CD14-positive monocyte (primary cell): ENCODE results near the gene IGLL5. TPM values are rescaled to one million over a fixed set of nuclear protein-coding genes. Genes with fewer than 3 reads are reported as not detected.

ENCODE experiments used
- DNase-seq, 3 donors: peaks; one replicate each; pipeline ENCODE4 v3.0.0-alpha.2; 2011 to 2022
- H2AFZ ChIP-seq: 2 replicates; pipeline ENCODE4 v1.6.0; 2012; ENCODE audit warnings: mild to moderate bottlenecking, low read depth, low read length, inconsistent platforms; ENCODE audit not compliant: insufficient read depth, poor library complexity, severe bottlenecking
- H3K27ac ChIP-seq, 2 donors: 1 replicate in 1 of 2; 2 replicates in 1 of 2; pipeline ENCODE4 v1.5.1; 2012 to 2013; ENCODE audit warnings: low read length in 2 of 2, control low read depth in 1 of 2, inconsistent platforms in 1 of 2, low read depth in 1 of 2, mild to moderate bottlenecking in 1 of 2
- H3K27me3 ChIP-seq, 2 donors: one replicate each; pipeline versions ENCODE4 v1.6.0 to v1.6.1; 2011 to 2013; ENCODE audit warnings: low read length in 2 of 2; ENCODE audit not compliant: control insufficient read depth in 2 of 2, insufficient read depth in 2 of 2
- H3K36me3 ChIP-seq, 2 donors: replicated peaks in 1 of 2; 1 replicate in 1 of 2; 2 replicates in 1 of 2; pipeline versions ENCODE4 v1.5.1 to v1.6.1; 2012 to 2013; ENCODE audit warnings: low read length in 2 of 2, control low read depth in 1 of 2, inconsistent platforms in 1 of 2, mild to moderate bottlenecking in 1 of 2; ENCODE audit not compliant: insufficient read depth in 2 of 2, control insufficient read depth in 1 of 2
- H3K4me1 ChIP-seq, 2 donors: 1 replicate in 1 of 2; 2 replicates in 1 of 2; pipeline versions ENCODE4 v1.5.1 to v1.6.1; 2012 to 2013; ENCODE audit warnings: low read length in 2 of 2, control low read depth in 1 of 2, inconsistent platforms in 1 of 2, mild to moderate bottlenecking in 1 of 2, moderate library complexity in 1 of 2; ENCODE audit not compliant: insufficient read depth in 2 of 2, control insufficient read depth in 1 of 2
- H3K4me2 ChIP-seq: replicated peaks from 2 replicates; pipeline ENCODE3; 2012; ENCODE audit warnings: low read length, moderate library complexity, mild to moderate bottlenecking; ENCODE audit not compliant: poor library complexity, severe bottlenecking; ENCODE audit errors: extremely low read depth
- H3K4me3 ChIP-seq, 3 experiments: fragments of 200-600 bp in 1 of 3; sonication (generic) in 1 of 3; replicated peaks in 1 of 3; 1 replicate in 2 of 3; 2 replicates in 1 of 3; pipeline ENCODE4 v1.5.1; 2011 to 2013; ENCODE audit warnings: low read length in 3 of 3, mild to moderate bottlenecking in 3 of 3, control low read depth in 2 of 3, low read depth in 2 of 3, inconsistent platforms in 1 of 3, moderate library complexity in 1 of 3
- H3K79me2 ChIP-seq: 2 replicates; pipeline ENCODE4 v1.6.0; 2012; ENCODE audit warnings: mild to moderate bottlenecking, control low read depth, inconsistent platforms, low read length, moderate library complexity; ENCODE audit not compliant: insufficient read depth
- H3K9ac ChIP-seq: 2 replicates; pipeline ENCODE4 v1.6.0; 2017; ENCODE audit warnings: low read length, mild to moderate bottlenecking; ENCODE audit not compliant: insufficient read depth, poor library complexity, severe bottlenecking
- H3K9me3 ChIP-seq, 2 donors: replicated peaks in 1 of 2; 1 replicate in 1 of 2; 2 replicates in 1 of 2; pipeline versions ENCODE4 v1.5.1 to v1.6.1; 2012 to 2013; ENCODE audit warnings: low read length in 2 of 2, control low read depth in 1 of 2; ENCODE audit not compliant: control insufficient read depth in 1 of 2, insufficient read depth in 1 of 2
- H4K20me1 ChIP-seq: 2 replicates; pipeline ENCODE4 v1.6.0; 2012; ENCODE audit warnings: mild to moderate bottlenecking, low read length, control low read depth, moderate library complexity; ENCODE audit not compliant: insufficient read depth
- H3K27ac Mint-ChIP-seq, 7 donors: one replicate each; pipeline ENCODE4 v1.8.0; 2020; ENCODE audit warnings: mild to moderate bottlenecking in 7 of 7, mixed read lengths in 7 of 7, moderate library complexity in 6 of 7, inconsistent platforms in 2 of 7
- H3K27me3 Mint-ChIP-seq, 3 donors: one replicate each; pipeline ENCODE4 v1.8.0; 2021 to 2022; ENCODE audit warnings: low read depth in 3 of 3, mild to moderate bottlenecking in 3 of 3, mixed read lengths in 3 of 3, moderate library complexity in 3 of 3, inconsistent platforms in 1 of 3
- H3K36me3 Mint-ChIP-seq, 2 donors: one replicate each; pipeline ENCODE4 v1.8.0; 2020; ENCODE audit warnings: mixed read lengths in 2 of 2, inconsistent platforms in 1 of 2, mild to moderate bottlenecking in 1 of 2
- H3K4me1 Mint-ChIP-seq: one replicate; pipeline ENCODE4 v1.8.0; 2020; ENCODE audit warnings: mild to moderate bottlenecking, mixed read lengths
- H3K4me3 Mint-ChIP-seq, 2 donors: one replicate each; pipeline ENCODE4 v1.8.0; 2020; ENCODE audit warnings: mild to moderate bottlenecking in 2 of 2, mixed read lengths in 2 of 2, moderate library complexity in 1 of 2
- H3K9me3 Mint-ChIP-seq, 7 donors: one replicate each; pipeline ENCODE4 v1.8.0; 2020 to 2022; ENCODE audit warnings: mixed read lengths in 7 of 7, mild to moderate bottlenecking in 6 of 7, moderate library complexity in 6 of 7, inconsistent platforms in 2 of 7
- CTCF ChIP-seq: fragments of 200-600 bp; IDR thresholded peaks from one replicate; pipeline ENCODE4 v1.8.0; 2022; ENCODE audit warnings: antibody characterized with exemption, mild to moderate bottlenecking
- whole genome bisulfite sequencing: methylation state at CpG from one replicate; pipeline ENCODE4 v1.1.5; 2013; ENCODE audit warnings: missing lambda C conversion rate; ENCODE audit not compliant: insufficient coverage; 5-methylcytosine and 5-hydroxymethylcytosine counted together
- intact Hi-C, 2 donors: fragments of 100-400 bp; cut with micrococcal nuclease; formaldehyde crosslinking; loops; one replicate each; pipeline versions ENCODE4 v1.15.0 to v1.15.1; 2023
- polyA plus RNA-seq, 3 donors: library from polyadenylated mRNA; depleted of rRNA in 1 of 3; unstranded in 2 of 3; stranded (reverse) in 1 of 3; fragments of 300-500 nt in 2 of 3; fragments of >200 nt in 1 of 3; fragmentation: Illumina TruSeq in 2 of 3; gene quantifications; 1 replicate in 2 of 3; 2 replicates in 1 of 3; pipeline ENCODE4 v1.2.3, GENCODE V29; 2012 to 2021

The IGLL5 gene
- polyA plus RNA-seq, 3 donors: 0.21 to 0.38 TPM; not detected in 1

- peaks cover 33 to 39% of the 10 kb centered on the region in 2 donors for H3K4me1 ChIP-seq
- H3K27ac ChIP-seq: no peak overlapping the region
- H3K9me3 ChIP-seq: no peaks in the 10 kb centered on the region
- intact Hi-C loops: no loop called here
- H3K4me1 Mint-ChIP-seq: peaks cover 39% of the 10 kb centered on the region
- no peaks in the 10 kb centered on the region for H3K79me2 ChIP-seq
- H4K20me1 ChIP-seq: no peaks in the 10 kb centered on the region
- H3K4me2 ChIP-seq: no peak overlapping the region
- no peak for TF ChIP-seq CTCF
- H3K27me3 ChIP-seq: no peaks in the 10 kb centered on the region
- no peaks in the 10 kb centered on the region for H3K9me3 Mint-ChIP-seq
- no peak overlapping the region for H3K4me3 ChIP-seq
- H3K9ac ChIP-seq: no peak overlapping the region
- H3K27me3 Mint-ChIP-seq: no peaks in the 10 kb centered on the region
- H3K36me3 ChIP-seq: no peaks in the 10 kb centered on the region
- no peaks in the 10 kb centered on the region for H3K36me3 Mint-ChIP-seq
- DNase-seq: no peak
- WGBS: 100% methylated on average over 1 of the region's 6 CpGs
- H3K4me3 Mint-ChIP-seq: no peak overlapping the region
- H3K27ac Mint-ChIP-seq: no peak overlapping the region
- no peak overlapping the region for H2AFZ ChIP-seq
These were observed 47.9 kb upstream of the IGLL5 start for GRCh38 chr22:22839570-22840314.

- Histone ChIP-seq H3K4me1 (peaks cover 31 to 36% of the 10 kb centered on the region in 2 donors), H3K9ac (no peak overlapping the region), H3K27ac (no peak overlapping the region), H4K20me1 (no peaks in the 10 kb centered on the region), H3K4me3 (no peak overlapping the region), H3K79me2 (no peaks in the 10 kb centered on the region), H3K27me3 (no peaks in the 10 kb centered on the region), H3K36me3 (no peaks in the 10 kb centered on the region), H3K4me2 (no peak overlapping the region), H3K9me3 (no peaks in the 10 kb centered on the region), H2AFZ (no peak overlapping the region)
- Mint-ChIP-seq H3K36me3 (no peaks in the 10 kb centered on the region), H3K27me3 (no peaks in the 10 kb centered on the region), H3K9me3 (no peaks in the 10 kb centered on the region), H3K4me1 (peaks cover 36% of the 10 kb centered on the region), H3K27ac (peak overlapping the region in 1 of 7 donors; percentile 70), H3K4me3 (no peak overlapping the region)
- DNase-seq: peak; percentile 34 to 55 (median 43)
- WGBS: no CpG with 5 or more reads among the region's 2 CpGs
- no peak for TF ChIP-seq CTCF
- intact Hi-C loops: no loop called here
These were observed 46.8 kb upstream of the IGLL5 start for GRCh38 chr22:22840780-22841179.
